Esophagus muscularis mucosa (tissue), 3 donors: Measurements from ENCODE around the gene RBSN.

ENCODE experiments used
- EP300 ChIP-seq: sonication (generic); formaldehyde crosslinking; IDR thresholded peaks from one replicate; pipeline ENCODE4 v1.6.1; 2017; ENCODE audit warnings: antibody characterized with exemption
- TF ChIP-seq, protein P1 (sequence below), 3 experiments: fragments of 200-600 bp in 2 of 3; fragments of 450-650 bp in 1 of 3; sonication (generic) in 2 of 3; IDR thresholded peaks; one replicate each; pipeline ENCODE4 v1.5.1; 2017 to 2019; ENCODE audit warnings: antibody characterized with exemption in 3 of 3, mild to moderate bottlenecking in 2 of 3, moderate library complexity in 1 of 3

GRCh38 chr3:15107075-15107947 is 8.4 kb upstream of the RBSN start:
- TF ChIP-seq, protein P1, sequence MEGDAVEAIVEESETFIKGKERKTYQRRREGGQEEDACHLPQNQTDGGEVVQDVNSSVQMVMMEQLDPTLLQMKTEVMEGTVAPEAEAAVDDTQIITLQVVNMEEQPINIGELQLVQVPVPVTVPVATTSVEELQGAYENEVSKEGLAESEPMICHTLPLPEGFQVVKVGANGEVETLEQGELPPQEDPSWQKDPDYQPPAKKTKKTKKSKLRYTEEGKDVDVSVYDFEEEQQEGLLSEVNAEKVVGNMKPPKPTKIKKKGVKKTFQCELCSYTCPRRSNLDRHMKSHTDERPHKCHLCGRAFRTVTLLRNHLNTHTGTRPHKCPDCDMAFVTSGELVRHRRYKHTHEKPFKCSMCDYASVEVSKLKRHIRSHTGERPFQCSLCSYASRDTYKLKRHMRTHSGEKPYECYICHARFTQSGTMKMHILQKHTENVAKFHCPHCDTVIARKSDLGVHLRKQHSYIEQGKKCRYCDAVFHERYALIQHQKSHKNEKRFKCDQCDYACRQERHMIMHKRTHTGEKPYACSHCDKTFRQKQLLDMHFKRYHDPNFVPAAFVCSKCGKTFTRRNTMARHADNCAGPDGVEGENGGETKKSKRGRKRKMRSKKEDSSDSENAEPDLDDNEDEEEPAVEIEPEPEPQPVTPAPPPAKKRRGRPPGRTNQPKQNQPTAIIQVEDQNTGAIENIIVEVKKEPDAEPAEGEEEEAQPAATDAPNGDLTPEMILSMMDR (IDR thresholded peaks at IDR 0.05) = no peak
- TF ChIP-seq EP300 = no peak
